HK-2 (cell line): ENCODE measurements around the gene FKBP3.
"Not testable (repeated sequence)": the region's sequence is repeated elsewhere in the genome, so short reads cannot be mapped to it uniquely, and the experiment has no call there.

Experiments
- DNase-seq: peaks from one replicate; pipeline ENCODE4 v3.0.0-alpha.2; 2018; ENCODE audit not compliant: unreplicated experiment

FKBP3 gene

GRCh38 chr14:45134051-45134958 is at the start of gene FKBP3:
FKBP3 (minus strand) TSS chr14:45134481; CDS start chr14:45134456, 25 bp downstream.
- peak; percentile 94 for DNase-seq

GRCh38 chr14:45181806-45182205 is 47.5 kb upstream of the FKBP3 start:
- no peak for DNase-seq

DNA sequence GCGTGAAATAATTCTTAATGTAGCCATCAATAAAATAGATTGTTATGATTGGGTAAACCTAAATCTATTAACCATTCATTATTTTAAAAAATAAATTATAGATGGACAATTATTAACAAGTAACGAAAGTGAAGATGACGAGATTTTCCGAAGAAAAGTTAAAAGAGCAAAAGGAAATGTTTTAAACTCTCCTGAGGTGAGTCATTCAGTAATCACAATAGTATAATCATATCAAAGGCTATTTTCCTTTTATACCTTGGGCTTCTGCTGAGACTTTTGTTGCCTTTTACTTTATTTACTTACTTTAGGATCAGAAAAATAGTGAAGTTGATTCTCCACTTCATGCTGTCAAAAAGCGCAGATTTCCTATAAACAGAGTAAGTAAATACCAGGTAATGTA is 47.0 kb upstream of the FKBP3 start:
- DNase-seq = no peak

DNA sequence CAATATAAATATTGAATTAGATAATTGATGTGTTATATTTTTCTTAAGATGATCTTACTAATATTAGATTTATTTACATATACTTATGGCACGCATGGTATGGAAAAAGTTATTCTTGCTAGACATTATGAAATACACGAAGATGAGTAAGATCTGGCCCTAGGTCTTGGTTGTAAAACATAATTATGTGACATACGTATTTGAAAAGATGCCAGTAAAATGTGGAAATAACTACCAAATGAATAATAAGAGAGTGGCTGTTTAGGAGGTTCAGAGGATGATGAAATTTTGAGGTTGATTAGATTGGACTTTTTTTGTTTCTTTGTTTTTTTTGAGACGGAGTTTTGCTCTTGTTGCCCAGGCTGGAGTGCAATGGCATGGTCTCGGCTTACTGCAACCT is 42.8 kb upstream of the FKBP3 start:
- DNase-seq = no peak

DNA sequence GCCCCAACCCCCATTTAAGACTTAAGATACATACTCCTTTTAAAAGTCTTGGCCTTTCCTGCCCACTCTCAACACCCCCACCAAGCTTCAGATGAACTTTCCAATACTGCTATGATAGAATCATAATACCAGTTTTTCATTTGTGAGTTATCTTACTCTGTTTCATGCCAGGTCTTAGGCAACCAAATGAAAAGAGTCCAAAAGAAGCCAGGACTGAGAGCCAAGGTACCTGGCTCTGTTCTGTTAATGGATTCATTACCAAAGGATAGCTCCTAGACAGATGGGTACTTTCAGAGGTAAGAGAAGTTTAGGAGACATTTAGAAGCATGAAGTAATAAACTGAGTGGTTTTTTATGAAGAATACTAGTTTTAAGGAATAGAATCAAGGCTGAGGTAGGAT is 35.6 kb upstream of the FKBP3 start:
- DNase-seq = no peak

- no peak for DNase-seq
Measured at GRCh38 chr14:45156067-45156466, 21.8 kb upstream of the FKBP3 start.

GRCh38 chr14:45150386-45150890 is 16.2 kb upstream of the FKBP3 start:
- DNase-seq = no peak

DNA sequence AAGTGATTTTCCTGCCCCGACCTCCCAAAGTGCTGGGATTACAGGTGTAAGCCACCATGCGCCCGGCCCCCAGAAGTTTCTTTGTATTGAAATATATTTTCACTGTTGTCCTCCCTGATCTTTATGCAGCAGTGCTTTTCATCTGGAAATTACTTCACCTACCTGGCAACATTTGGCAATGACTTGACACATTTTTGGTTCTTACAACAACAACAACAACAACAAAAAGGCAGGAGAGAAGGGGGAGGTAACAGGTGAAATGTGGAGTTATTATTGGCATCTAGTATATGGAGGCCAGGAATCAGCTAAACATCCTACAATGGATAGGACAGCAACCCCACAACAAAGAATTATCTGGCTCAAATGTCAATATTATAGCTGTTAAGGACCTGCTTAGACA is 15.3 kb upstream of the FKBP3 start:
- no peak for DNase-seq

DNA sequence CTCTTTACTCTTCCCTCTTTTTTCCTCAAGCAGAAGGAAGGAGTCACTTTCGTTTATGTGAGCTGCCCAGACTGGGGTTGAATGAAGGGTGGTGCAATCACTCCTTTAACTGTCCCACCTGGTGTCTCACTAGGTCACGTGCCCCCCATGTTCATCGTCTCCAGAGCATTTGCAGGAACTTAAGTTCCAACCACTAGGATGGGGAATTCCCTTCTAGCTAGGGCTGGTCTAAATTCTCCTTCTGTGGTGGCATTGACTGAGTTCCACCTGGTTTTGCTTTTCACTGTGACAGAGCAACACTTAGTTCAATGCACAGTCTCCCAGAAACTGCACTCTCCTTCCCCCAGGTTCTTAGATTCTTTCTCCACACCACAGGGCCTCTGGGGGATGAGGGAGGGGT is 10.9 kb upstream of the FKBP3 start:
- DNase-seq = no peak

- DNase-seq = no peak
Measured at GRCh38 chr14:45144658-45145057, 10.4 kb upstream of the FKBP3 start.

- DNase-seq = not testable (repeated sequence)
Measured at GRCh38 chr14:45142083-45142482, 7.8 kb upstream of the FKBP3 start.

DNA sequence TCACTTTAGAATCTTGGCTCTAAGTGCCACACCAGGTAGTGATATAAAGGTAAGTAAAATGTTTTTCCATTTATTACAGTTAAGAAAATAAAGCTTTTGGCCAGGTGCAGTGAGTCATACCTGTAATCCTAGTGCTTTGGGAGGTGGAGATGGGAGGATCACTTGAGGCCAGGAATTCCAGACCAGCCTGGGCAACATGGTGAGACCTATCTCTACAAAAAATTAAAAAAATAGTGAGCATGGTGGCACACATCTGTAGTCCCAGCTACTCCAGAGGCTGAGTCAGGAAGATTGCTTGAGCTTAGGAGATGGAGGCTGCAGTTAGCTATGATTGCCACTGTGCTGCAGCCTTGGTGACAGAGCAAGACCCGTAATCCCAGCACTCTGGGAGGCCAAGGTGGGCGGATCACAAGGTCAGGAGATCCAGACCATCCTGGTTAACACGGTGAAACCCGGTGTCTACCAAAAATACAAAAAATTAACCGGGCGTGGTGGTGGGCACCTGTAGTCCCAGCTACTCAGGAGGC is 6.4 kb upstream of the FKBP3 start:
- DNase-seq = no peak

DNA sequence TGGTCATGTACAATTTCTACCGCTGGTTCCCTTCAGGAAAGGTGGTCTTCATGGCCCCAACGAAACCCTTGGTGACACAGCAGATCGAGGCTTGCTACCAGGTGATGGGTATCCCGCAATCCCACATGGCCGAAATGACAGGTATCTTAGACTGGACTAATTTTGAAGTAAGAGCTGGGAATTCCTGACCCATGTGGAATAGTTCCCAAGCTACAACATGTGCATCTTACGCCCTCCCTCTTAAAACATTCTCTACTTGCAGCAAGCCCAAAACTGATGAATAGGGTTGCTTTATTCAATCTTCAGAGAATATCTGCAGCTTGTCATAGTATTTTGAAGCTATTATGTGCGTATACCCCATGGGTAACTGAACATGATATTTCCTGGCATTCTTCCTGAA is 2.1 kb upstream of the FKBP3 start:
- no peak for DNase-seq

GRCh38 chr14:45135659-45136395 is 1.5 kb upstream of the FKBP3 start, which contains the start of gene FANCM:
FANCM (plus strand) TSS chr14:45135930; CDS start chr14:45136032, 102 bp downstream.
- DNase-seq = peak; percentile 93

- DNase-seq = no peak
Measured at GRCh38 chr14:45135156-45135555, 875 bp upstream of the FKBP3 start.

DNA sequence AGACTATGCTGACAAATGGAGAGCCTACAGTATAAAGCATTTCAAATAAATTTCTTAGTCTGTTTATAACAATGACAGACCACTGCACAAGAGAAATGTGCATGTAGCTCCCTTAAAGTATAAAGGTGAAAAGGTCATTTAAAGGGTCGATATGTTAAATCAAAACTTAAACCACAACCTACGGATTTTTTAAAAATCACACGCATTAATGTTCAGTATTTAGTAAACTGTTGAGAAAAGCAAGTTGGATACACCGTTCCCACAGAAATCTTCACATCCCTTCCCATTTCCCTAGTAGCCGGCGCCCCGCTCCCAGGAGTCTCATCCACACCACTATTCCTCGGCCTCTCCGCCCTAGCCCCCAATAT is 614 bp downstream of the FKBP3 start:
- DNase-seq = no peak

DNA sequence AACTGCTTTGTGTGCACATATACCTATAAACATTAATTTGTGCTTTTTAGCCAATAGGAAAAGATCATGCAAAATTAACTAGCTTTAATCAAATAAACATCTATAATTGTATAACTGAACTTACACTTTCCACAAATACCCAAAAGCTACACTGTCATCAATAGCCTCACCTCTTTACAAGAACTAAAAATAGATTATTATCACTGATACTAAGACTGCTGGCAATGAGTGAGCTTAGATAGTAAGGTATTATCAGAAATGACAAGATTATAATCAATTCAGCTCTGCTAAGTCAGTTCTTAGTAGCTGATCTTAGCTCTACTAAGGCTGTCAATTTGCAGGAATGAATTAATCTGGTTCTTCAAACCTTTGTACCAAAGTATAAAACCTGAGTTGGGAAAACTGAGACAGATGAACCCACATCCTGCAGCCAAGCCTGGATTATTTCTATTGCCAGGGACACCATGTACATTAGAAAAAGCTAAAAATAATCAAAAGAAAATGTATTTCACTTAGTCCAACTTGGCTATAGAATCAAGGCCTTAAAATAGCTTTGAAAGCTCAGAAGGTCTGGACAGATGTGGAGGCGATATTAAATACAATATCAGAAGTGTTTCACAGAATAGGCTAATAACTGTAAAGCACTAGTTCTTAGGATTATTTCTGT is 5.2 kb downstream of the FKBP3 start:
- no peak for DNase-seq

DNA sequence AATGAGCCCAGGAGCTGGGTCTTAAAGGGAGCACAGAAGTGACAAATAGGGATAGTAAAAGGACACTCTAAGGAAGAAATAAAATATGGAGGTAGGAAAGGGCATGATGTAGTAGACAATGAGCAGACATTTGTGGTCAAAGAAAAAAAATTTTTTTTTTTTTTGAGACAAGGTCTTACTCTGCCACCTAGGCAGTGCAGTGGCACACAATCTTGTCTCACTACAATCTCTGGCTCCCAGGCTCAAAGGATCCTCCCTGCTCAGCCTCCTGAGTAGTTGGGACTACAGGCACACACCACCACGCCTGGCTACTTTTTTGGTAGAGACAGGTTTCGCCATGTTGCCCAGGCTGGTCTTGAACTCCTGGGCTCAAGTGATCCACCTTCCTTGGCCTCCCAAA is 8.5 kb downstream of the FKBP3 start:
- no peak for DNase-seq

GRCh38 chr14:45123271-45123670 is 11.0 kb downstream of the FKBP3 start:
- DNase-seq = no peak

DNA sequence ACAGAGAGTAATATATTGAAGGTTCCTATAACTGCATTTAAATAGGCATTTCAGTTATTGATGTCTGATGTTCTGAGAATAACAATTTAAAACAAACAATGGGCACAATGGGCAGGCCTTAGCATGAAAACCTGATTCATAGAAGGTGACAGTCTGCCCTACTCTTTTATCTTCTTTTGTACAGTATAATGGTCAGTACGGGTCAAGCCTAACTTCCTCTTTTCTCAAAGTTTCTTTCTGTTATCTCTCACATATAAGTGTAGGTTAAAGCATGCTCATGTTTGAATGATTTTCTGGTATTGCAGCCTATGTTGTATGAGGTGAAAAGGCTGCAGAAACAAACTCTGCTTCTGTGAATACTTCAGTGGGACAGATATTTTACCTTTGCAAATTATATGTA is 14.2 kb downstream of the FKBP3 start:
- no peak for DNase-seq

DNA sequence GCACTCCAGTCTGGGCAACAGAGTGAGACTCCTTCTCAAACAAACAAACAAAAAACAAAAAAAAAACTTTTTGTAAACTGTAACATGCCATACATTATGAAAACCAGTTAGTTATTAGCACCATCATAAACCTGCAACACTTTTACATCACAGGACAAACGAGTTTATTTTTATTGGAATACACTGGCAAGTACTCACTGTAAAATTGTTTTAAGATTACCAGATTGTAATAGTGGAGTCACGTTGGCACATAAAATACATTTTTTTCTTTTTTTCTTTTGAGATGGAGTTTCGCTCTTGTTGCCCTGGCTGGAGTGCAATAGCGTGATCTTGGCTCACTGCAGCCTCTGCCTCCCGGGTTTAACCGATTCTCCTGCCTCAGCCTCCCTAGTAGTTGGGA is 15.7 kb downstream of the FKBP3 start:
- no peak for DNase-seq

- DNase-seq = no peak
Measured at GRCh38 chr14:45114327-45114726, 20.0 kb downstream of the FKBP3 start.
